A549 (cell line): ENCODE results near the gene PLEKHH3. TPM values are rescaled to one million over a fixed set of nuclear protein-coding genes. Genes with fewer than 3 reads are reported as not detected.

Source experiments
- ATAC-seq, 2 experiments: fragments of 200-7000 bp in 1 of 2; fragments of >200 bp in 1 of 2; cut with Nextera tagmentation in 1 of 2; cut with Tn5 transposase in 1 of 2; 3 replicates each; pipeline versions ENCODE4 v1.8.0 to v1.9.1; 2018 to 2020; ENCODE audit warnings: mild to moderate bottlenecking in 1 of 2, moderate library complexity in 1 of 2
- CTCF ChIA-PET: fragments of 300-600 bp; sonication (Branson Sonifier 250); formaldehyde crosslinking; extraction: SDS; loops from one replicate; lab custom pipeline; 2021; ENCODE audit warnings: antibody characterized with exemption, inconsistent platforms; lab: Yijun Ruan, JAX
- POLR2A ChIA-PET: fragments of 350-600 bp; formaldehyde crosslinking; extraction: SDS; loops from one replicate; lab custom pipeline; 2021; ENCODE audit warnings: antibody characterized with exemption, inconsistent platforms; lab: Yijun Ruan, JAX
- DNase-seq, 2 experiments: peaks; one replicate each; pipeline versions ENCODE4 v3.0.0 to v3.0.0-alpha.2; 2011 to 2016; ENCODE audit warnings: low read depth in 1 of 2, low spot score in 1 of 2
- FAIRE-seq: peaks from 2 replicates; lab custom pipeline; 2011; peaks lifted over from hg19 to GRCh38; lab: Jason Lieb, UNC
- H3K27ac ChIP-seq, 2 experiments: fragments of >200 bp; sonication (Bioruptor Twin); formaldehyde crosslinking; 3 replicates each; pipeline ENCODE4 v1.5.1; 2016 to 2017
- H3K4me1 ChIP-seq: fragments of >200 bp; sonication (Bioruptor Twin); formaldehyde crosslinking; 3 replicates; pipeline ENCODE4 v1.6.1; 2016
- H3K4me2 ChIP-seq: fragments of >200 bp; sonication (Bioruptor Twin); formaldehyde crosslinking; 3 replicates; pipeline ENCODE4 v1.6.1; 2016
- H3K4me3 ChIP-seq: fragments of >200 bp; sonication (Bioruptor Twin); formaldehyde crosslinking; 3 replicates; pipeline ENCODE4 v1.5.1; 2016
- H3K9me3 ChIP-seq: fragments of >200 bp; sonication (Bioruptor Twin); formaldehyde crosslinking; 3 replicates; pipeline ENCODE4 v1.6.1; 2016
- BHLHE40 ChIP-seq: IDR thresholded peaks from 2 replicates; pipeline ENCODE4 v1.6.1; 2012; ENCODE audit warnings: low read depth, low read length, inconsistent platforms
- CTCF ChIP-seq: fragments of >200 bp; sonication (Bioruptor Twin); formaldehyde crosslinking; IDR thresholded peaks from 3 replicates; pipeline ENCODE4 v1.5.1; 2016
- EHF ChIP-seq: fragments of 250-450 bp; sonication (Bioruptor Pico); IDR thresholded peaks from 2 replicates; pipeline ENCODE4 v1.5.0; 2020; ENCODE audit warnings: mild to moderate bottlenecking
- EHMT2 ChIP-seq: fragments of 200-600 bp; sonication (generic); IDR thresholded peaks from 2 replicates; pipeline ENCODE4 v1.6.1; 2016; ENCODE audit warnings: antibody characterized with exemption, low read depth, mild to moderate bottlenecking, moderate library complexity
- GATA3 ChIP-seq: IDR thresholded peaks from 2 replicates; pipeline ENCODE4 v1.6.1; 2012; ENCODE audit warnings: borderline replicate concordance
- HOXA7 ChIP-seq: fragments of 250-450 bp; sonication (Bioruptor Pico); IDR thresholded peaks from 2 replicates; pipeline ENCODE4 v1.5.0; 2020; ENCODE audit warnings: mild to moderate bottlenecking, moderate library complexity
- KDM1A ChIP-seq: fragments of 200-600 bp; sonication (generic); IDR thresholded peaks from 2 replicates; pipeline ENCODE4 v1.6.1; 2016; ENCODE audit warnings: low read depth, mild to moderate bottlenecking
- NFE2L2 ChIP-seq: fragments of 150-350 bp; conservative IDR thresholded peaks from 2 replicates; pipeline ENCODE4 v1.6.1; 2014; ENCODE audit warnings: low read length
- NPAS2 ChIP-seq: fragments of 250-450 bp; sonication (Bioruptor Pico); IDR thresholded peaks from 2 replicates; pipeline ENCODE4 v1.8.0; 2022; ENCODE audit warnings: mild to moderate bottlenecking, moderate library complexity, borderline replicate concordance
- POLR2A ChIP-seq: IDR thresholded peaks from 2 replicates; pipeline ENCODE4 v1.6.1; 2012; ENCODE audit warnings: mild to moderate bottlenecking, low read length
- POLR2AphosphoS2 ChIP-seq: conservative IDR thresholded peaks from 2 replicates; pipeline ENCODE4 v1.6.1; 2012; ENCODE audit warnings: low read length, improper control_type of control experiment, inconsistent platforms
- TP53 ChIP-seq: fragments of 250-450 bp; sonication (Bioruptor Pico); IDR thresholded peaks from 2 replicates; pipeline ENCODE4 v1.5.0; 2021; ENCODE audit warnings: mild to moderate bottlenecking, moderate library complexity
- USF2 ChIP-seq: fragments of 450-650 bp; IDR thresholded peaks from 2 replicates; pipeline ENCODE4 v1.6.1; 2014; ENCODE audit warnings: antibody characterized with exemption
- WGBS: methylation state at CpG from one replicate; pipeline ENCODE4 v1.1.6; 2017; ENCODE audit errors: missing lambda C conversion rate; 5-methylcytosine and 5-hydroxymethylcytosine counted together
- polyA plus RNA-seq, 4 experiments: library from polyadenylated mRNA; depleted of rRNA in 3 of 4; stranded (reverse); fragments of >200 nt; fragmentation: RNase III in 1 of 4; extraction: RNeasy Plus Mini Kit Qiagen cat#74134 plus additional on column Dnase treatment in 1 of 4; gene quantifications; 2 replicates in 3 of 4; 3 replicates in 1 of 4; pipeline ENCODE4 v1.2.3, GENCODE V29; 2011 to 2017
- TF ChIP-seq, protein P1 (sequence below): IDR thresholded peaks from 2 replicates; pipeline ENCODE4 v1.6.1; 2012
- TF ChIP-seq, protein P2 (sequence below): fragments of >200 bp; sonication (Bioruptor Twin); formaldehyde crosslinking; IDR thresholded peaks from 2 replicates; pipeline ENCODE4 v1.6.1; 2016

The PLEKHH3 gene
- polyA plus RNA-seq, 2 of the 4 experiments (the other 2 are of a cell fraction), result 5.5 to 14.0 TPM

GRCh38 chr17:42672038-42672437 is 4.8 kb downstream of the PLEKHH3 start (continued):
- TF ChIP-seq USF2, result no peak
- TF ChIP-seq EHF, result no peak
- no peak for TF ChIP-seq NFE2L2
- no peak for TF ChIP-seq CTCF
- TF ChIP-seq GATA3, result no peak
- TF ChIP-seq POLR2A, result no peak
- no peak for TF ChIP-seq TP53
- TF ChIP-seq, protein P1, sequence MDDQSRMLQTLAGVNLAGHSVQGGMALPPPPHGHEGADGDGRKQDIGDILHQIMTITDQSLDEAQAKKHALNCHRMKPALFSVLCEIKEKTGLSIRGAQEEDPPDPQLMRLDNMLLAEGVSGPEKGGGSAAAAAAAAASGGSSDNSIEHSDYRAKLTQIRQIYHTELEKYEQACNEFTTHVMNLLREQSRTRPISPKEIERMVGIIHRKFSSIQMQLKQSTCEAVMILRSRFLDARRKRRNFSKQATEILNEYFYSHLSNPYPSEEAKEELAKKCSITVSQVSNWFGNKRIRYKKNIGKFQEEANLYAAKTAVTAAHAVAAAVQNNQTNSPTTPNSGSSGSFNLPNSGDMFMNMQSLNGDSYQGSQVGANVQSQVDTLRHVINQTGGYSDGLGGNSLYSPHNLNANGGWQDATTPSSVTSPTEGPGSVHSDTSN, result no peak
- TF ChIP-seq HOXA7, result no peak

- no peak overlapping the region for H3K4me2 ChIP-seq
- WGBS, result 93% methylated on average over 49 of the region's 50 CpGs
- TF ChIP-seq TP53, result 0 out of 2 replicates have a peak, but pooled peaks have one; percentile 29
- no peak for TF ChIP-seq EHMT2
- no peak for FAIRE-seq
- no peak for ATAC-seq
- peaks cover 54% of the 10 kb centered on the region for H3K4me1 ChIP-seq
- CTCF ChIA-PET, result interaction anchor here (0.8 to 15.7 kb wide), 8 partner anchors 8 to 93 kb away, joined by 4 to 394 read pairs (median 7); partner anchors contain the start of genes PLEKHH3, PSMC3IP and TUBG2
- no peak for DNase-seq
- H3K9me3 ChIP-seq, result no peaks in the 10 kb centered on the region
- no peak overlapping the region for H3K27ac ChIP-seq
- POLR2A ChIA-PET, result interaction anchor here (0.6 kb wide), 1 partner anchor 15 kb away, joined by 3 read pairs; no protein-coding TSS in a partner anchor
- H3K4me3 ChIP-seq, result no peak overlapping the region
These were observed 5.8 kb downstream of the PLEKHH3 start for GRCh38 chr17:42670789-42671657.

DNA sequence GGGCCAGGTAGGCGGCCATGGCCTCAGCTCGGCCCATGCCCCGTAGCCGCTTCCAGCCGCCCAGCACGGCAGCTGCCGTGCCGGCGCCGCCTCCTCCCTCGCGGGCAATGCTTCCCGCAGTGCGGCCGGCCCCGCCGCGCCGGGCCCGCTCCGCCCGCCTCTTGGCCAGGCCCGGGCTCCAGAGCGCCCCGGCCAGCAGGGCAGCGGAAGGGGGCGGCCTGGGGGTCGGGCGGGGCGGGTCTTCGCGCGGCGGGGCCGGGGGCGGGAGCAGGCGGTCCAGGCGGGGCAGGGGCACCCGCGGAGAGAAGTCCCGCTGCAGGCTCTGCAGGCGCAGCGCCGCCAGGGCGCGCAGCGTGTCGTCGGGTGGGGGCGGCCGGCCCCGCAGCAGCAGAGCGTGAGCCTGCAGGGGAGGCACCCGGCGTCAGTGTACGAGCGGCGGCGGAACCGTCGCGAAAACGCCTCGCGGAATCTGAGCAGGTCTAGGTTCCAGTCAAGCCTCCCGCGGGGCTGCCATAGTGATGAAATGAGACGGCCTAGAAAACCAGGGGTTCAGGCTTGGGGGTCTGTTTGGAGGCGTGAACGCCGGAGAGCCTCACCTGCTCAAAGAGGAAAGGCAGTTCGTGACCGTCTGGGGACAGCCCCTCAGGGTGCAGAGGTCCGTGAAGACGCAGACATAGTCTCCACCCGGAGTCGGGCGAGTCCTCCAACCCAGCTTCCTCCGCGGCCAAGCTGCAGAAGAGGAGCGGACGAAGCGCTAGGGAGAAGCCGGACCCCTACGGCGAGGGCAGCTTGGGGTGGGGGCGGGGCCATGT is 6.6 kb downstream of the PLEKHH3 start:
- no peaks in the 10 kb centered on the region for H3K9me3 ChIP-seq
- FAIRE-seq (no peak), ATAC-seq (no peak), DNase-seq (no peak)
- POLR2A ChIA-PET, result interaction anchor here (0.6 kb wide), 1 partner anchor 14 kb away, joined by 3 read pairs; no protein-coding TSS in a partner anchor
- TF ChIP-seq KDM1A (no peak), USF2 (no peak), POLR2AphosphoS2 (no peak), NPAS2 (CRISPR knock-in tag) (no peak), BHLHE40 (no peak)
- TF ChIP-seq, protein P2, sequence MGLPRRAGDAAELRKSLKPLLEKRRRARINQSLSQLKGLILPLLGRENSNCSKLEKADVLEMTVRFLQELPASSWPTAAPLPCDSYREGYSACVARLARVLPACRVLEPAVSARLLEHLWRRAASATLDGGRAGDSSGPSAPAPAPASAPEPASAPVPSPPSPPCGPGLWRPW, result no peak
- 0 out of 6 replicates have a peak overlapping the region, but pooled peaks of 1 of the 2 experiments have one; percentile 2 for H3K27ac ChIP-seq
- 96% methylated on average over 68 of the region's 87 CpGs for WGBS
- H3K4me2 ChIP-seq, result no peak overlapping the region
- CTCF ChIA-PET, result interaction anchor here (1.0 to 15.7 kb wide), 8 partner anchors 8 to 90 kb away, joined by 4 to 394 read pairs (median 6); partner anchors contain the start of genes PLEKHH3, PSMC3IP and TUBG2
- H3K4me1 ChIP-seq, result peaks cover 49% of the 10 kb centered on the region
- H3K4me3 ChIP-seq, result no peak overlapping the region
